Neural cell (in vitro differentiated cells): ENCODE measurements around the gene ITM2C.

Experiments
- CTCF ChIP-seq: fragments of 450-650 bp; IDR thresholded peaks from 2 replicates; pipeline ENCODE4 v1.5.1; 2014; ENCODE audit warnings: antibody characterized with exemption, mild to moderate bottlenecking, moderate library complexity; ENCODE audit not compliant: poor library complexity, severe bottlenecking
- EP300 ChIP-seq: fragments of 450-650 bp; conservative IDR thresholded peaks from 2 replicates; pipeline ENCODE4 v1.6.1; 2014; ENCODE audit warnings: antibody characterized with exemption, mild to moderate bottlenecking, moderate library complexity; ENCODE audit not compliant: poor library complexity, severe bottlenecking
- EZH2 ChIP-seq: fragments of 200-600, 300-800 bp; shearing (Covaris generic), sonication (generic); IDR thresholded peaks from 2 replicates; pipeline ENCODE4 v1.6.1; 2014; ENCODE audit warnings: antibody characterized with exemption, low read length, borderline replicate concordance, mild to moderate bottlenecking; ENCODE audit not compliant: insufficient read depth, poor library complexity, severe bottlenecking
- MXI1 ChIP-seq: fragments of 450-650 bp; conservative IDR thresholded peaks from 2 replicates; pipeline ENCODE4 v1.6.1; 2014; ENCODE audit warnings: antibody characterized with exemption, mild to moderate bottlenecking; ENCODE audit not compliant: poor library complexity, severe bottlenecking
- RAD21 ChIP-seq: fragments of 450-650 bp; conservative IDR thresholded peaks from 2 replicates; pipeline ENCODE4 v1.6.1; 2014; ENCODE audit warnings: antibody characterized with exemption, mild to moderate bottlenecking, moderate library complexity
- SMC3 ChIP-seq: fragments of 450-650 bp; conservative IDR thresholded peaks from 2 replicates; pipeline ENCODE4 v1.6.1; 2014; ENCODE audit warnings: antibody characterized with exemption, mild to moderate bottlenecking, moderate library complexity; ENCODE audit not compliant: poor library complexity
- TF ChIP-seq, protein P1 (sequence below): IDR thresholded peaks from 2 replicates; pipeline ENCODE4 v1.6.1; 2012; ENCODE audit warnings: borderline replicate concordance

GRCh38 chr2:230907361-230908091 lies 42.8 kb downstream of the ITM2C start:
- no peak for TF ChIP-seq CTCF
- no peak for TF ChIP-seq RAD21
- no peak for TF ChIP-seq SMC3
- no peak for TF ChIP-seq EP300
- no peak for TF ChIP-seq EZH2
- TF ChIP-seq, protein P1, sequence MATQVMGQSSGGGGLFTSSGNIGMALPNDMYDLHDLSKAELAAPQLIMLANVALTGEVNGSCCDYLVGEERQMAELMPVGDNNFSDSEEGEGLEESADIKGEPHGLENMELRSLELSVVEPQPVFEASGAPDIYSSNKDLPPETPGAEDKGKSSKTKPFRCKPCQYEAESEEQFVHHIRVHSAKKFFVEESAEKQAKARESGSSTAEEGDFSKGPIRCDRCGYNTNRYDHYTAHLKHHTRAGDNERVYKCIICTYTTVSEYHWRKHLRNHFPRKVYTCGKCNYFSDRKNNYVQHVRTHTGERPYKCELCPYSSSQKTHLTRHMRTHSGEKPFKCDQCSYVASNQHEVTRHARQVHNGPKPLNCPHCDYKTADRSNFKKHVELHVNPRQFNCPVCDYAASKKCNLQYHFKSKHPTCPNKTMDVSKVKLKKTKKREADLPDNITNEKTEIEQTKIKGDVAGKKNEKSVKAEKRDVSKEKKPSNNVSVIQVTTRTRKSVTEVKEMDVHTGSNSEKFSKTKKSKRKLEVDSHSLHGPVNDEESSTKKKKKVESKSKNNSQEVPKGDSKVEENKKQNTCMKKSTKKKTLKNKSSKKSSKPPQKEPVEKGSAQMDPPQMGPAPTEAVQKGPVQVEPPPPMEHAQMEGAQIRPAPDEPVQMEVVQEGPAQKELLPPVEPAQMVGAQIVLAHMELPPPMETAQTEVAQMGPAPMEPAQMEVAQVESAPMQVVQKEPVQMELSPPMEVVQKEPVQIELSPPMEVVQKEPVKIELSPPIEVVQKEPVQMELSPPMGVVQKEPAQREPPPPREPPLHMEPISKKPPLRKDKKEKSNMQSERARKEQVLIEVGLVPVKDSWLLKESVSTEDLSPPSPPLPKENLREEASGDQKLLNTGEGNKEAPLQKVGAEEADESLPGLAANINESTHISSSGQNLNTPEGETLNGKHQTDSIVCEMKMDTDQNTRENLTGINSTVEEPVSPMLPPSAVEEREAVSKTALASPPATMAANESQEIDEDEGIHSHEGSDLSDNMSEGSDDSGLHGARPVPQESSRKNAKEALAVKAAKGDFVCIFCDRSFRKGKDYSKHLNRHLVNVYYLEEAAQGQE = no peak
- TF ChIP-seq MXI1 = no peak
